ENCODE measurements around the gene MRPL23.

- TF ChIP-seq CTCF (IDR thresholded peaks at IDR 0.05), result no peak
- no peak for TF ChIP-seq POLR2A (IDR thresholded peaks at IDR 0.05)
Observed at GRCh38 chr11:1952806-1953482, 5.8 kb downstream of the MRPL23 start.

Data from adrenal gland (tissue), 5 donors.